ENCODE data around the gene HKDC1.

- no peak for TF ChIP-seq CTCF (IDR thresholded peaks at IDR 0.05 in 8 of 11, conservative IDR thresholded peaks at IDR 0.05 in 3 of 11)
- no peak for TF ChIP-seq POLR2A (IDR thresholded peaks at IDR 0.05)
- TF ChIP-seq POLR2AphosphoS5 (IDR thresholded peaks at IDR 0.05), result no peak
Observed at GRCh38 chr10:69232252-69232651, 12.1 kb downstream of the HKDC1 start.
